ENCODE data around the gene TM7SF2. TPM values are rescaled to one million over a fixed set of nuclear protein-coding genes. Genes with fewer than 3 reads are reported as not detected.
A peak's percentile ranks its signal among the peaks of the same experiment; 100 is the strongest.

TM7SF2 gene
- total RNA-seq, 1 experiment from 2014 or later = 74.8 TPM

DNA sequence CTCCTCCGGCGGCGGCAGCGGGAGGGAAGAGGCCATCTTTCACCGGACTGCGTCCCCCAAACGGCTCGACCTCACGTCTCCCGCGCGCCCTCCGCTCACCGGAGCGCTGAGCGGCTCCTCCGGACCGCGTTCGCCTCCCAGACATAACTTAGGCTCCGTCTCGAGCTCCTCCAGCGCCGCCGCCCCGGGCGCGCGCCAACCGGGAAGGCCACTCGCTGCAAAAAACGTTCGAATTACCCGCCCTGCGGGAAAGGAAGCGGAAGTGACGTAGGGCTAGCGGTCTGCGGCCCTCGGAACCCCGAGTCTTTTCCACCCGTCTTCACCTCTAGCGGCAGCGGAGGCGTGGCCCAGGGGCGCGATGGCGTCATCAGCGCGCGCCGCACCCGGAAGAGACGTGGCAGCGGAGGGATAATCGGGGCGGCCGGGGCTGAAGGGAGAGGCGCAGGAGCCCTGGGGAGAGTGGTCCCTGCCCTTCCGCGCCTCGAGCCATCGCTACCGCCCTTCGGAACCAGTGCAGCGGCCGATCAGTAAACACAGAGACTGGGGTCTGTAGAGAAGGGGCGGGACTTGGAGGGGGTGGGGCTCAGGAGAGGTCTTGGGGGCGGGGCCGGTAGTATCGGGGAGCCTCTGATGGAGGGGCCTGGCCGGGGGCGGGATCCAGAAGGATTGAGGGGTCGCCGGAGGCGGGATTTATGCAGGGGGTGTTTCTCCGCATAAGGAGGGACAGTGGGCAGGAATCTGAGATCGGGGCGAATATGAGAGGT is 27.7 kb upstream of the TM7SF2 start, which contains the start of the genes CDCA5 and ZFPL1:
CDCA5 (minus strand) TSS at position 207 of the 764 bp plus-strand sequence; CDS start at position 145, 62 bp downstream.
ZFPL1 (plus strand) TSS at position 389 of the 764 bp plus-strand sequence. CDS start 477 bp downstream, outside the sequence.
- Histone ChIP-seq H4K5ac (ENCODE audit: insufficient read length, low read depth, low read length) (peak within 1 kb of the TSS; percentile 37), H3K14ac (ENCODE audit: insufficient read depth, low read length) (peak within 1 kb of the TSS; percentile 95), H3K9ac (ENCODE audit: extremely low read depth, insufficient read length, low read length) (peak within 1 kb of the TSS; percentile 93), H3K23me2 (ENCODE audit: insufficient read length, low read depth, low read length, poor library complexity, severe bottlenecking) (peaks cover 12% of the 10 kb centered on the region), H3K79me1 (ENCODE audit: insufficient read depth, low read depth, low read length, poor library complexity, severe bottlenecking) (peaks cover 4% of the 10 kb centered on the region), H4K91ac (ENCODE audit: insufficient read length, low read depth, low read length) (no peak within 1 kb of the TSS), H2AFZ (ENCODE audit: low read length) (no peak within 1 kb of the TSS), H2BK120ac (ENCODE audit: low read depth, low read length, poor library complexity, severe bottlenecking) (no peak within 1 kb of the TSS), H3K18ac (ENCODE audit: insufficient read length, low read depth, low read length) (peak within 1 kb of the TSS; percentile 96), H3K27ac (ENCODE audit: insufficient read length, low read depth, low read length) (peak within 1 kb of the TSS; percentile 79), H3K23ac (ENCODE audit: insufficient read length, low read depth, low read length) (no peak within 1 kb of the TSS), H4K8ac (replicated peaks; ENCODE audit: insufficient read length, low read depth, low read length) (no peak within 1 kb of the TSS), H2BK5ac (ENCODE audit: insufficient read length, low read length) (no peak within 1 kb of the TSS), H2AK5ac (ENCODE audit: insufficient read length, low read length) (no peak within 1 kb of the TSS), H3K27me3 (ENCODE audit: insufficient read depth, low read length) (no peaks in the 10 kb centered on the region), H3T11ph (ENCODE audit: low read length) (no peak within 1 kb of the TSS), H3K79me2 (ENCODE audit: insufficient read depth, low read length) (peaks cover 8% of the 10 kb centered on the region; the same call in 1 of the 2 replicates), H3K4ac (ENCODE audit: low read depth, low read length) (no peak within 1 kb of the TSS; the same call in 1 of the 2 replicates), H2BK15ac (ENCODE audit: low read depth, low read length) (no peak within 1 kb of the TSS), H3K9me3 (ENCODE audit: control insufficient read depth, low read depth, low read length) (no peaks in the 10 kb centered on the region), H2BK12ac (ENCODE audit: insufficient read length, low read depth, low read length) (no peak within 1 kb of the TSS), H3K4me2 (ENCODE audit: insufficient read depth, insufficient read length, low read length) (peak within 1 kb of the TSS; percentile 79), H2BK20ac (ENCODE audit: low read depth, low read length, poor library complexity, severe bottlenecking) (no peak within 1 kb of the TSS), H3K56ac (ENCODE audit: insufficient read length, low read depth, low read length) (no peak within 1 kb of the TSS), H4K20me1 (ENCODE audit: control insufficient read depth, insufficient read depth, insufficient read length) (peaks cover 3% of the 10 kb centered on the region), H3K4me1 (ENCODE audit: insufficient read depth, low read length) (no peaks in the 10 kb centered on the region)
- H3K4me3 Mint-ChIP-seq = peak within 1 kb of the TSS; percentile 97 to 99
- H3K36me3 Mint-ChIP-seq (ENCODE audit: insufficient read depth in 1 of 3, low read depth in 3 of 3) = peaks cover 26 to 66% (median 65%) of the 10 kb centered on the region in 3 experiments
- H3K4me1 Mint-ChIP-seq = peaks cover 14 to 16% of the 10 kb centered on the region in 2 experiments
- H3K9me3 Mint-ChIP-seq = no peaks in the 10 kb centered on the region; a peak in 1 of 5 replicates
- TF ChIP-seq, protein P1, sequence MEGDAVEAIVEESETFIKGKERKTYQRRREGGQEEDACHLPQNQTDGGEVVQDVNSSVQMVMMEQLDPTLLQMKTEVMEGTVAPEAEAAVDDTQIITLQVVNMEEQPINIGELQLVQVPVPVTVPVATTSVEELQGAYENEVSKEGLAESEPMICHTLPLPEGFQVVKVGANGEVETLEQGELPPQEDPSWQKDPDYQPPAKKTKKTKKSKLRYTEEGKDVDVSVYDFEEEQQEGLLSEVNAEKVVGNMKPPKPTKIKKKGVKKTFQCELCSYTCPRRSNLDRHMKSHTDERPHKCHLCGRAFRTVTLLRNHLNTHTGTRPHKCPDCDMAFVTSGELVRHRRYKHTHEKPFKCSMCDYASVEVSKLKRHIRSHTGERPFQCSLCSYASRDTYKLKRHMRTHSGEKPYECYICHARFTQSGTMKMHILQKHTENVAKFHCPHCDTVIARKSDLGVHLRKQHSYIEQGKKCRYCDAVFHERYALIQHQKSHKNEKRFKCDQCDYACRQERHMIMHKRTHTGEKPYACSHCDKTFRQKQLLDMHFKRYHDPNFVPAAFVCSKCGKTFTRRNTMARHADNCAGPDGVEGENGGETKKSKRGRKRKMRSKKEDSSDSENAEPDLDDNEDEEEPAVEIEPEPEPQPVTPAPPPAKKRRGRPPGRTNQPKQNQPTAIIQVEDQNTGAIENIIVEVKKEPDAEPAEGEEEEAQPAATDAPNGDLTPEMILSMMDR (conservative IDR thresholded peaks at IDR 0.05) = no peak
- H3K27me3 Mint-ChIP-seq (ENCODE audit: low read depth) = no peaks in the 10 kb centered on the region
- peak within 1 kb of the TSS; percentile 98 to 100 (median 99) for H3K27ac Mint-ChIP-seq
- DNase-seq = peak; percentile 96
- no CpG with 5 or more reads among the region's 79 CpGs for WGBS (ENCODE audit: extremely low coverage, insufficient read length, low lambda C conversion rate)
